ENCODE data around the gene DHX8. TPM values are rescaled to one million over a fixed set of nuclear protein-coding genes. Genes with fewer than 3 reads are reported as not detected.

Gene DHX8
- total and polyA plus RNA-seq, 2 of the 8 experiments (the other 6 are each of a cell fraction or from before 2014, with no cell fraction given): 30.5 to 59.4 TPM

GRCh38 chr17:43465049-43465448 is 18.7 kb upstream of the DHX8 start:
- no peak overlapping the region for H3K27ac ChIP-seq (ENCODE audit: low read depth, low read length)
- no peak overlapping the region for H3K4me3 ChIP-seq (ENCODE audit: extremely low read depth in 1 of 4, insufficient read depth in 2 of 4, low read depth in 3 of 4, low read length in 4 of 4)
- no peaks in the 10 kb centered on the region for H3K4me1 ChIP-seq (replicated peaks in 1 of 4; ENCODE audit: control insufficient read depth in 3 of 4, insufficient read depth in 4 of 4, low read length in 3 of 4)
- no peak overlapping the region for H2AFZ ChIP-seq (ENCODE audit: low read length)
- no peak overlapping the region for H2BK5ac ChIP-seq (ENCODE audit: low read depth, low read length)
- H3K79me2 ChIP-seq (ENCODE audit: control insufficient read depth in 1 of 2, insufficient read depth in 2 of 2, low read length in 2 of 2): no peaks in the 10 kb centered on the region
- no peak overlapping the region for H3K18ac ChIP-seq (ENCODE audit: extremely low read depth, low read length)
- WGBS, 2 experiments (ENCODE audit: extremely low coverage in 1 of 2, insufficient coverage in 1 of 2, insufficient read length in 1 of 2, insufficient replicate concordance in 2 of 2, low coverage in 1 of 2, low lambda C conversion rate in 2 of 2, missing lambda C conversion rate in 1 of 2): 87% methylated on average over 9 of the region's 9 CpGs; no CpG with 5 or more reads in 1 of the 2 experiments
- no peak overlapping the region for H3K14ac ChIP-seq (ENCODE audit: insufficient read length)
- no peaks in the 10 kb centered on the region for H3K79me1 ChIP-seq (ENCODE audit: low read depth, low read length)
- no peak overlapping the region for H2BK120ac ChIP-seq (replicated peaks; ENCODE audit: low read depth, low read length)
- no peak for DNase-seq (ENCODE audit: low read depth in 1 of 2, low spot score in 2 of 2)
- TF ChIP-seq PHF8 (conservative IDR thresholded peaks at IDR 0.05; ENCODE audit: low read depth, low read length) (no peak), RBBP5 (IDR thresholded peaks at IDR 0.05; ENCODE audit: borderline replicate concordance, low read depth, low read length) (no peak), SIX5 (IDR thresholded peaks at IDR 0.05; ENCODE audit: low read depth, low read length) (no peak), RNF2 (IDR thresholded peaks at IDR 0.05; ENCODE audit: borderline replicate concordance, low read depth, low read length, missing control alignments, poor library complexity, severe bottlenecking) (no peak), TBP (IDR thresholded peaks at IDR 0.05; ENCODE audit: low read depth, low read length) (no peak), GABPA (IDR thresholded peaks at IDR 0.05; ENCODE audit: borderline replicate concordance, insufficient read depth, low read length) (no peak), SP1 (IDR thresholded peaks at IDR 0.05; ENCODE audit: low read depth, low read length) (no peak), EP300 (IDR thresholded peaks at IDR 0.05; ENCODE audit: borderline replicate concordance in 1 of 2, low read depth in 2 of 2, low read length in 2 of 2) (no peak), BRCA1 (IDR thresholded peaks at IDR 0.05; ENCODE audit: low read depth, low read length) (no peak)
- H3K56ac ChIP-seq (replicated peaks; ENCODE audit: insufficient read length, low read depth, low read length): no peak overlapping the region
- ChIA-PET POLR2A (ENCODE audit: partially characterized antibody) (interaction anchor here (1.3 kb wide), 1 partner anchor 46 kb away, joined by 4 read pairs; no protein-coding TSS in a partner anchor), CTCF (ENCODE audit: partially characterized antibody) (interaction anchor here (1.1 to 2.3 kb wide), 2 partner anchors 71 to 77 kb away, joined by 3 to 8 read pairs; no protein-coding TSS in a partner anchor)
- no peaks in the 10 kb centered on the region for H3K36me3 ChIP-seq (ENCODE audit: control insufficient read depth in 2 of 4, insufficient read depth in 4 of 4, low read length in 3 of 4)
- no peak overlapping the region for H3K4me2 ChIP-seq (ENCODE audit: insufficient read depth in 1 of 2, low read depth in 2 of 2, low read length in 2 of 2)
- H3K9ac ChIP-seq (replicated peaks in 1 of 4; ENCODE audit: extremely low read depth in 1 of 4, low read depth in 3 of 4, low read length in 3 of 4): no peak overlapping the region
- no peaks in the 10 kb centered on the region for H4K20me1 ChIP-seq (replicated peaks in 1 of 2; ENCODE audit: control insufficient read depth in 1 of 2, insufficient read depth in 2 of 2, low read length in 2 of 2)
- H3K4ac ChIP-seq (replicated peaks; ENCODE audit: insufficient read length, low read depth, low read length): no peak overlapping the region
- no peak overlapping the region for H2AK5ac ChIP-seq (ENCODE audit: low read depth, low read length)
- no peak overlapping the region for H2BK20ac ChIP-seq (ENCODE audit: low read length)
- FAIRE-seq: no peak
- H2BK12ac ChIP-seq (ENCODE audit: low read depth, low read length): no peak overlapping the region
- no peak overlapping the region for H4K5ac ChIP-seq (ENCODE audit: insufficient read length, low read depth, low read length)
- no peaks in the 10 kb centered on the region for H3K23me2 ChIP-seq (ENCODE audit: low read depth, low read length)
- no peaks in the 10 kb centered on the region for H3K9me3 ChIP-seq (ENCODE audit: insufficient read depth in 2 of 2, low read depth in 1 of 2, low read length in 1 of 2)
- H3K23ac ChIP-seq (ENCODE audit: insufficient read length): no peak overlapping the region
- no peaks in the 10 kb centered on the region for H3K27me3 ChIP-seq (replicated peaks in 1 of 4; ENCODE audit: control insufficient read depth in 3 of 4, extremely low read depth in 1 of 4, insufficient read depth in 3 of 4, low read length in 3 of 4)
- no peak overlapping the region for H4K8ac ChIP-seq (ENCODE audit: extremely low read depth, insufficient read depth, low read length)
- no peak overlapping the region for H2BK15ac ChIP-seq (ENCODE audit: low read length)
- no peak overlapping the region for H4K91ac ChIP-seq (replicated peaks; ENCODE audit: insufficient read length, low read length)

Measured in H1 (cell line).